Right hindlimb (tissue), 1 donor: Measurements from ENCODE around the gene CENPT.

Source experiments
- DNase-seq: peaks from one replicate; pipeline ENCODE4 v3.0.0-alpha.2; 2018

CENPT gene

GRCh38 chr16:67805718-67806427, 41.6 kb downstream of the CENPT start:
- no peak for DNase-seq

GRCh38 chr16:67804853-67805542, 42.5 kb downstream of the CENPT start:
- no peak for DNase-seq

- DNase-seq, result no peak
These were observed 43.6 kb downstream of the CENPT start for GRCh38 chr16:67803894-67804293.

GRCh38 chr16:67801883-67802282, 45.6 kb downstream of the CENPT start:
- DNase-seq, result no peak

GRCh38 chr16:67801241-67801640, 46.3 kb downstream of the CENPT start:
- no peak for DNase-seq

GRCh38 chr16:67800338-67800926, 47.1 kb downstream of the CENPT start:
- DNase-seq, result peak; percentile 30

GRCh38 chr16:67796099-67796718, 51.3 kb downstream of the CENPT start:
- DNase-seq, result no peak

- DNase-seq, result no peak
These were observed 57.4 kb downstream of the CENPT start for GRCh38 chr16:67790071-67790470.

- no peak for DNase-seq
These were observed 61.0 kb downstream of the CENPT start for GRCh38 chr16:67786491-67786890.

- DNase-seq, result no peak
These were observed 64.2 kb downstream of the CENPT start for GRCh38 chr16:67783353-67783725.

GRCh38 chr16:67782567-67783352, 64.7 kb downstream of the CENPT start:
- no peak for DNase-seq

GRCh38 chr16:67781565-67781921, 66.0 kb downstream of the CENPT start:
- no peak for DNase-seq

- no peak for DNase-seq
These were observed 66.5 kb downstream of the CENPT start for GRCh38 chr16:67780847-67781564.

- DNase-seq, result no peak
These were observed 68.1 kb downstream of the CENPT start for GRCh38 chr16:67779256-67780014.
